Left lobe of liver (tissue), 2 donors: ENCODE data around the gene TMEM106C. TPM values are rescaled to one million over a fixed set of nuclear protein-coding genes. Genes with fewer than 3 reads are reported as not detected.
A peak's percentile ranks its signal among the peaks of the same experiment; 100 is the strongest.

Experiments
- ATAC-seq: fragments of 200-7000 bp; cut with Tn5 transposase; one replicate; pipeline ENCODE4 v1.9.1; 2020; ENCODE audit warnings: mild to moderate bottlenecking, moderate library complexity
- DNase-seq: peaks from one replicate; pipeline ENCODE4 v3.0.0-alpha.2; 2020; ENCODE audit warnings: low spot score
- total RNA-seq: library from RNA; stranded (reverse); gene quantifications from one replicate; pipeline ENCODE4 v1.2.1, GENCODE V29; 2021
- donor health status: DM: no; HTN: no; CAD: no; lungs with moderate emphysema.
- donor health status: DM: no; HTN: yes; CAD: no.

The TMEM106C gene
- total RNA-seq, 1 donor from 2014 or later: 14.8 TPM

DNA sequence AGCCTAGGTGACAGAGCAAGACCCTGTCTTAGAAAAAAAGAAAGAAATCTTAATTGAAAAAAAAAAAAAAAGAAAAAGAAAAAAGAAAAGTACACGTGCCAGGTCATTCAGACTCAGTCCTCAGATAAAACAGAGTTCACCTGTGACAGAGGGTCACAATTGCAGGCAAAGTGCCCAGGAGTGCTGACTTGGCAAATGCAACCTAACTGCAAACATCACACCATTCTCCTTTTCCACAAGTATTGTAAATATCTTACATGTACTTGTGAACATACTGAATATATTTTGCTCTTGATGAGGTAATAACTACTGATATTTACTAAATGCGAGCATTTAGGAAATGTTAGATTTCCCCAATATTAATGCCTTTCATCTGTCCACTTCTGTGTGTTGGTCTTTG lies 49.9 kb downstream of the TMEM106C start:
- DNase-seq (peak; percentile 75), ATAC-seq (peak; percentile 86)

DNA sequence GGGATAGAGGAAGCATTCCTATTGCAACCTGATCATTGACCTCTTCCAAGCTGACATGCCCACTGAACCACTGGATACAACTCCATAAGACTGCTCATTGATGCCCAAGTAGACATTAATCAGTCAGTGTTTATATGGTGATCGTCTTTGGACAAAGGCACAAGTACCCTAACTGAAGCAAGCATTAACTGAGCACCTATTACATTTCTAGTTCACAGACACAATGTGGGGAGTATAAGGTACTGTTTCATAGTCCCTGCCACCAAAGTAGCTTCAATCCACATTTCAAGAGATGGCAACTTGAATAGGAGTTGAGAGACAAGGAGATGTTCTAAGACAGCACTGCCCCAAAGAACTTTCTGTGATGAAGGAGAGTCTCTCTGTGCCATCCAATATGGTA lies 51.7 kb downstream of the TMEM106C start:
- ATAC-seq (no peak), DNase-seq (no peak)

DNA sequence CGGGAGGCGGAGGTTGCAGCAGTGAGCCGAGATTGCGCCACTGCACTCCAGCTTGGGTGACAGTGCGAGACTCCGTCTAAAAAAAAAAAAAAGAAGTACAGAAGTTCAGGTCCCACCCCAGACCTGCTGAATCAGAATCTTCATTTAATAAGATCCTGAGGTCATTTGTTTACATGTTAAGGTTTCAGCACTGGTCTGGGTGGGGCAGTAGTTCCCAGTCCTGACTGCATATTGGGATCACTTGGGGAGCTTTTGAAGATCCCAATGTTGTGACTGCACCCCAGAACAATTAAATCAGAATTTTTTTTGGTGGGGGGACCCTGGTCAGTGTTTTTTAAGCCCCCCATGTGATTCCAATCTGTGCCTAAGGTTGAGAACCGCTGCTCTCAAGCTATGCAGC lies 52.6 kb downstream of the TMEM106C start:
- DNase-seq: no peak
- ATAC-seq: no peak

- DNase-seq: no peak
- no peak for ATAC-seq
Measured at GRCh38 chr12:48016373-48017020, 53.1 kb downstream of the TMEM106C start.

DNA sequence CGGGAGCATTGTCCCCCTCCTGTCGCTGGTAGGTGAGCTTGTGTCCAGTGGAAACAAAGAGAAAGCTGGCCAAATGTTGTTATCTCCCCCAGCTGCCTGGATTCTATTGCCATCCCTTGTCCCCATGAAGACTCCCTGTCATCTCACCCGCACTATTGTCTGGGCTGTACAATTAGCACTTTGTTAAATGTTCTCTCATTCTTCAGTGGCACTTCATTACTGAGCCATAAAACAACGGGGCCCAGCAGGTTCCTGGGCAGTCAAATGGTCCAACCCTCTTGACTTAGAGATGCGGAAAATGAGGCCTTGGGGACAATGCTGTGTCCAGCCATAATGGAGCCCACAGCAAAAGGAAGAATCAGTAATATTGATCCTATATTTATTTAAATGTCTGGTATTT lies 54.1 kb downstream of the TMEM106C start:
- ATAC-seq (no peak), DNase-seq (no peak)

DNA sequence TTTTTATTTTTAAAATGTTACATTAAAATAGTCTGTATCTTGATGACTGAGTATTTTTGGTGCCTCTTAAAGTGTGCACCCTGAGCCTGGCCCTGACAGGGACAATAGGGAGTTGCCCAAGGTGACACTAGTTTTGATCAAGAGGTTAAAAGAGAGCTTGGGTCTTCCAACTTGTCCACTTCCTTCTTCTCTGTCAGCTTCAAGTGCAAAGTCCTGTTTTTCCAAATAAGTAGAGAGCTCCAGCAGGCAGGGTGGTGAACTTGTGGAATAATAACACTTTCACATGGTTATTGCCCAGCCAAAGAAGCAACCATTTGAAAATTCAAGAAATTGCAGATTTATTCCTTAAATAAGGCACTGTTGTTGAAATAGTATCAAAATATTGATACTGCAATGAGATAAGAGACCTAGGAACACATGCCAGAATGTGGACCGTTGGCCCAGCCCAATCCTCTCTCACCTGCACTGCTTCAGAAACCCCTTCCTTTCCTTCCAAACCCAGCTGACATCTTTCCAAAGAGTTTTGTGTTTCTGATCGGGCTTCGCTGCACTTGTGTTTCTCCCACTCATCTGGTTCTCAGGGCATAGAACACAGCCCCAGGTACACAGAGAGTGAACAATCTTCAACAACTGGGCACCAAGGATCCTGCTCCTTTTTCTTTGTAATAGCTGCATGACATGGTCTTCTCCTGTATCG lies 54.7 kb downstream of the TMEM106C start:
- ATAC-seq (no peak), DNase-seq (no peak)

Other genes starting within 250 kb of the TMEM106C start
- not detected for gene ENDOU, start 238.1 kb upstream of the TMEM106C start, total RNA-seq
- 2.1 TPM for gene RAPGEF3, start 204.7 kb upstream of the TMEM106C start, total RNA-seq
- gene SLC48A1, start 190.4 kb upstream of the TMEM106C start, total RNA-seq: 14.1 TPM
- gene HDAC7, start 143.7 kb upstream of the TMEM106C start, total RNA-seq: 8.1 TPM
- gene VDR, start 58.6 kb upstream of the TMEM106C start, total RNA-seq: 0.28 TPM
- 0.08 TPM for gene COL2A1, start 40.9 kb downstream of the TMEM106C start, total RNA-seq
- gene SENP1, start 142.5 kb downstream of the TMEM106C start, total RNA-seq: 3.9 TPM
- 5.4 TPM for gene PFKM, start 155.8 kb downstream of the TMEM106C start, total RNA-seq
- 24.7 TPM for gene ASB8, start 193.9 kb downstream of the TMEM106C start, total RNA-seq
- not detected for gene CCDC184, start 220.0 kb downstream of the TMEM106C start, total RNA-seq
- gene OR10AD1, start 239.7 kb downstream of the TMEM106C start, total RNA-seq: not detected